HuH-7 (cell line): ENCODE results near the gene LRP1-AS.

ENCODE experiments used
- DNase-seq: peaks from one replicate; pipeline ENCODE4 v3.0.0; 2011; ENCODE audit warnings: low spot score

The LRP1-AS gene

DNA sequence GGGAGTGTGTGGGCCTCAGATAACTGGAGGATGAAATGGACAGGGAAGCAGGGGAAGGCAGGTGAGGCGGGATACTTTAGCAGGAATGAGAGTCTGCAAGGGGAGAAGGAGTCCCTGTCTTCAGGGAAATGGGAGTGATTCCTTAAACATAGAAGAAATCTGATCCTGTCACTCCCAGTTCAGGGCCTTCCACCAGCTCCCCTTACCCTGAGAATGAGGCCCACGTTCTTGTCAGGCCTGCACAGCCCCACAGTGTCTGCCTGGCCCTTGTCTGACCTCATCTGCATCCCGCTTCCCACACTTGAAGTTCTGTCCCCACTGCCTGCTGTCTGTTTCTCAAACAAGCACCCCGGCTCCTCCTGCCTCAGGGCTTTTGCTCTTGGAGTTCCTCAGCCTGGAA, 12.6 kb upstream of the LRP1-AS start:
- DNase-seq: no peak

DNA sequence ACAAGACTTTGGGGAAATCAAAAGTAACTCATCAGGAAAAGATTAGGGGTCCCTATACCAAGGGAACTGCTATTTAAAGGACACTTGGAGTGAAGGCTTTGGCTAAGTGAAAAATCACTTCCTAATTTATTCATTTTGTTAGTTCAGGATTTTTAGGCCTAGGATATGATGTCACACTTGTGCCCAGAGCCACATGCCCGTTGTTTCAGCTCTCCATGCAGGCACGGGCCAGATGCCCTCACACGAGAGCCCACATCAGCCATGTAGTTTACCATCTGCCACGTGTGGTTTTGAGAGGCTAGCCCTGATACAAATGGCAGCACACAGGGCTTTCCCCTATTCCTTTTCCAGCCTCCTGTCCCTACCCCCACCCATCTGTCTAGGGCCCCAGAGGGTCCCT, 11.9 kb upstream of the LRP1-AS start:
- DNase-seq: no peak

DNA sequence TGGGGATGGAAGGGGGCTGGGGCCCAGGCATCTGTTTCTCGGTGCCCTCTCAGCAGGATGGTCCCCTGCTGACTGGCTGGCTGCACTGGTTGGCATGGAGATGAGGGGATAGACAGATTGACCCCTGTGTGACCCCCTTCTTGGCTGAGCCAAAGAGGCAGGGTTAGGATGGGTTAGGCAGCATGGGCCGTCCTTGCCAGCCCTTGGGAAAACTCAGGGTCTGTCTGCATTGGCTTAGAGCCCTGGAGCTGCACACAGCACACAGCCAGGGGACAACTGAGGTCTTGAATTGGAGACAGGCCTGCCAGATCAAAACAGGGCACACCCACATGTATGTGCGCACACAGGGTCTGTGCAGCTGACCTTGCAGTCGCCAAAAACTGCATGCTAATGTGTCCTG, 11.2 kb upstream of the LRP1-AS start:
- no peak for DNase-seq

DNA sequence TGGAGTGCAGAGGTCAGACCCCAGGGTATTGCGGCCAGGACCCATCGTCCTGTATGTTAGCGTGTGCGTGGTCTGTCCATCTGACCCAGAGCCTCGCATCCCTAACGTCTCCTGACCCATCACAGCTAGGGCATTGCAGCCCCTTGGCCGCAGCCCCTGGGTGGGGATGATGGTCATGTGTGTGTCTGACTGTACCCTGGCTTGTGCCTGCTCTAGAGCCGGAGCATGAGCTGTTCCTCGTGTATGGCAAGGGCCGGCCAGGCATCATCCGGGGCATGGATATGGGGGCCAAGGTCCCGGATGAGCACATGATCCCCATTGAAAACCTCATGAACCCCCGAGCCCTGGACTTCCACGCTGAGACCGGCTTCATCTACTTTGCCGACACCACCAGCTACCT, 10.8 kb upstream of the LRP1-AS start:
- no peak for DNase-seq

DNA sequence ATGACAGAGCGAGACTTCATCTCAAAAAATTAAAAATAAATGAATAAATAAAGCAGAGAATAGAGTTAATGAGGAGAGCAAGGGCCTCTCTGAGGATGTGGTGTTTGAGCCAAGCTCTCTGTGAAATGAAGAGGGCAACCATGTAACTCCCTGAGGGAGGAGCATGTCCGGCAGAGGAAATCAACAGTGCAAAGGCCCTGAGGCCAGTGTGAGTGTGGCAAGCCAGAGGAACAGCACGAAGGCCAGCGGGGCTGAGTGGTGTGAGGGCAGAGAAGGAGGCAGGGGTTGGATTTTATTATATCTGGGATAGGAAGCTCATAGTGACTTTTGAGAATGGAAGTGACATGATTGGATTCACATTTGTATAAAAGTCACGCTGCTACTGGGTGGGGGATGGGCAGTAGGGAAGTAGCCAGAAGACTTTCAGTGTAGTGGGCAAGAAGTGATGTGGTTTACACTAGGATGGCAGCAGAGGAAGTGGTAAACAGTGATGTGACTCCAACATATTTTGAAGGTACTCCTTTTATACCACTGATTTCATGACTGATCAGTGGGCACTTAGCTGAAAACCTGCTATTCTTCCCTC, 10.3 kb upstream of the LRP1-AS start:
- DNase-seq: no peak

DNA sequence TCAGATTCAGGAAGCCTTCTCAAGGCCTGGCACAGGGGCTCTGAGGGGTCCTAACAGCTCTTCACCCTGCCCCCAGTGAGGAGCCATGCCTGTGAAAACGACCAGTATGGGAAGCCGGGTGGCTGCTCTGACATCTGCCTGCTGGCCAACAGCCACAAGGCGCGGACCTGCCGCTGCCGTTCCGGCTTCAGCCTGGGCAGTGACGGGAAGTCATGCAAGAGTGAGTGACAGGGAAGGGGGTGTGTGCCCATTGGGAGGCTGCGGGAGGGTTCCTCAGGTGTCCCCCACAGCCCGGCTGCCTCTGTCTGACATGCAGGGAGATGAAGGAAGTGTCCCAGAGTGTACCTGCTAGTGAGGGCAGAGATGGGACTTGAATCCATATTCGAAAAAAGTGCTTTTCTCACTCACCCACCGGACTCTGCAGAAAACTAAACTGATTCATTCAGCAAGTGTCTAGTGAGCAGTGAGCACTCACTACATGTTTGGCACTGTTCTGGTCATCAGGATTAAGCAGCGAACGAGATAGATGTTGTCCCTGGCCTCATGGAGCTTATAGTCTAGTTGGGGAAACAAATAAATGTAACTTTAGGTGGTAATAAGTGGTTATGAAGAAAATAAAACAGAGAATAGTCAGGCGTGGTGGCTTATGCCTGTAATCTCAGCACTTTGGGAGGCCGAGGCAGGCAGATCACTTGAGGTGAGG, 9.4 kb upstream of the LRP1-AS start:
- no peak for DNase-seq

DNA sequence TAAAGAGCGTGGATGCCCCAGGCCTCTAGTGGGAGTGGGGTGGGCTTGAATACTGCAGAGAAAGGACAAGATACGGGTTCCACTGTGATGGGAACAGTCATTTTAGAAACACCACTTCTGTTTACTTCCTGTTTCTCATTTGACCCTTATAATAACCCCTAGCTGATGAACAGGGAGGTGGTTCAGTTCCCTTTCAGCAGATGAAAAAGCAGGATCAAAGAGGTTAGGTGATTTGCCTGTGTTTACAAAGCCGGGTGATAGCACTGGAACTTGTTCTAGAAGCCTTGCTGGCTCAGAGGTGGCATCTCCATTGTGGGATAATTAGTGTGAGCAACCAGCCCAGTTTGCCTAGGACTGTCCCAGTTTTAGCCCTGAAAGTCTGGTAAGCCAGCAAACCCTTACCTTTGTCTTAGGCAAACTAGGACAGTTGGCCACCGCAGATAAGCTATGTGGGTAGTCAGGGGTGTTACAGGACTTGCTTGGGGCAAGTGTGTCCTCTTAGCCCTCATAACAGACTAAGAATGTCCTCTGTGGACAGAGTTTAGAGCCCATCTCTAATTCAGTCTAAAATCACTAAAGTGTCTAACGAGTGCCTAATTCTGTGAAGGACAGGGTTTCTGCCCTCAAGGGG, 7.5 kb upstream of the LRP1-AS start:
- DNase-seq: no peak

DNA sequence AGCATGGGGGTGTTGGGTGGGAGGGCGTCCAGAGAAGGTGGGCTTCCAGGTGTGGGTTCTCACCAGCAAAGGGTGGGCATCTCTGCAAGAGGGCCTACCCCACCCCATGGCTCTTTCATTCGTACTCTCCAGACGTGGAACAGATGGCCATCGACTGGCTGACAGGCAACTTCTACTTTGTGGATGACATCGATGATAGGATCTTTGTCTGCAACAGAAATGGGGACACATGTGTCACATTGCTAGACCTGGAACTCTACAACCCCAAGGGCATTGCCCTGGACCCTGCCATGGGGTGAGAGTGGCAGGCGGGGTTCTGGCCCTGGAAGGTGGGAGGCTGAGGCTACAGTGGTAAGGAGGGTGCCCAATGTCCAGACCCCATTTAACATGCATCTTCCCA, 6.7 kb upstream of the LRP1-AS start:
- no peak for DNase-seq

DNA sequence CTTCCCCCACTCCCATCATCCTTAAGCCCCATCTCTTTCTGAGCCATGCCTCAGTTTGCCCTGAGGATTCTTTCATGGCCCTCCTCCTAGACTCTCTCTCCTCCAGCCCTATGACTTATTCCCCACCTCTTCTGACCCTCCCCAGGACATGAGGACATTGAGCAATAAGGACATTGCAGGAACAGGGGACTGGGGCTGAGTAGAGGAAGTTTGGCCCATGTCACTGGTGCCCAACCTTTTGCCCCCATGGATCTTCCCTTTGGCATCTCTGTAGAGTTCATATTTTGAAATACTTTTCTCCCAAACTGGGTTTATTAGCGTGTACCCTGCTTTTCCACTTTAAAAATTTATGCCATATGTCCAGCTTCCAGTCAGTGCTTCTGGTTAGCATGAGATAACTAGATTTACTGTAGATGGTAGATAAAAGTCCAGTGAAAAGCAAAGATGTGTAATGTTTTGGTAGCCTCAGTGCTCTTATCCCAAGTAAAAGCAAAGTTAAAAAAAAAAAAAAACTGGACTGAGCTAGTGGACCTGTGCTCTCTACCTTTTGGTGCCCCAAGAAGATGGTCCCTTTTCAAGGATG, 6.1 kb upstream of the LRP1-AS start:
- no peak for DNase-seq

DNA sequence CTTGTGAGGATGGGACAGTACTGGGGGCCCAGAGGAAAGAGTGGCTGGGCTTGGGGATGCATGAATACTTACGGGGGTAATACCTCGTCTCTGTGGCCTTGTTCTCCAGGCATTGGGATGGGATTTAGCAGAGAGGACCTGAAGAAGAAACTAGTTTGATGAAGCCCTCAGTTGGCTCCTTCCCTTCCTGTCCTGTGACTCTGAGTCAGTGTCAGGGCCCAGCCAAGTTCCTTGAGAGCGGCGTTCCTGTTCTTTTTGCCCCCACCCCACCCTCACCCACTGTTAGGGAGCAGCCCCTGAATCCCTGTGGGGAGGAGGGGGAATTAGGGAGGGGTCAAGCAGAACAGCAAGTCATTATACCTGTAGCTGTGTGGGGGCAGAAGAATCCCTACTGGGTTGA, 5.2 kb upstream of the LRP1-AS start:
- DNase-seq: no peak

DNA sequence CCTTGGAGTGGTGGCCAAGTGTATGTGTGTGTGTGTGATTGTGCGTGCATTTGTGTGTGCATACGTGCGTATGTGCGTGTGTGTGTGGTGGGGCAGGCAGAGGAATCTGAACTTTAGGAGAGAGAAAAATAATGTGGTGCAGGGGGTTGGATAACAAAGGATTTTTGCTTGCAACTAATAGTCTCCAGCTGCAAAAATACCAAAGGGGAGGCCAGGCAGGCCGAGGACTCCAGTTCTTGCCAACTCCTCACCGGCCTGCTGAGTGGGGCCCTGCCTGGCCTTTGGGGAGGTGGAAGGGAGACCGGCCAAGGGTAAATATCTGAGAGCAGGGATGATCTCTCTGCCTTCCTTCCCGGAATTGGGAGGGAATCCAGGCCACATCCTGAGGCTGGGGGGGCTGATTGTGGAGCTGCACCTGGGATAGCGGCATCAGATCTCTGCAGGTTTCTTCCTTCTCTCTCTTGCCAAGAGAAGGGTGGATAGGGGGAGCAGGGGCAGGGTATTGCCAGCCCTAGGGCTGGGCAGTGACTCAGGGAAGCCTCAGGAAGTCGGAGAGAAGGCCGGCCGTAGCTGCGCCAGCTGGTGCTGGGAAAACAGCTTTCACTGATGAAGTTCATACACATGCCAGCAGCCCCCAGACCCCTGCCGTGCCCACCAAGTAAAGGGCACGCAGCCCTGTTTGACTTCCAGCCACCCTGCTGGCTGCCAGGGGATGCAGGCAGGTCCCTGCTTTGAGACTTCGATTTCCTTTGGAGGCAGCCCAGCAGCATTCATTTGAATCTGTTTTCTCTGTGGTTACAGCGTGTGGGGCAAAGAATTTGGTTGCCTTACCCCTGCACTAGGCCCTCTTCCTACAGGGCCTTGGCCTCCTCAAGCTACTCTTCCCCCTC, 4.6 kb upstream of the LRP1-AS start:
- no peak for DNase-seq

DNA sequence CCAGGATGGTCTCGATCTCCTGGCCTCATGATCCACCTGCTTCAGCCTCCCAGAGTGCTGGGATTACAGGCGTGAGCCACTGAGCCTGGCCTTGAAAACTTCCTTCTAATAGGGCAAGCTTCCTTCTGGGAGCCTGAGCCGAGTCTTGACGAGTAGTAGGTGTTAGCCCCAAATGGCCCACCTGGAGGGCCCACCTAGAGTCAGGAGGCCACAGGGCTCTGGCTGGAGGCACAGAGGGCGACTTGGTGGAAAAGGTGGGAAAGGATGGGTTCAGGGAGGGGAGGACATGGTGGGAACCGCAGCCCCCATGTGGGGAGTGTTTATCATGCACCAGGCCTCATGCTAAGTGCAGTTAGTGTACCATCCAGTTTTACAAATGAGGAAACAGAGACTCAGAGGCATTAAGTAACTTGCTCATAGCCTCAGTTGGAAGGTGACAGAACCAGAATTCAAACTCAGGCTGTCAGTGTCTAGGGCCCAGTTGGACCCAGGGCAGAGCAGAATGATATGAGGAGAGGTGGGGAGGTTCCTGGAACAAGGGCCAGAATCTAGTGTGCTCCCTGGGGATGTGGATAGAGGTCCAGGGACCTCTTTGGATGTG, 3.1 kb upstream of the LRP1-AS start:
- no peak for DNase-seq

DNA sequence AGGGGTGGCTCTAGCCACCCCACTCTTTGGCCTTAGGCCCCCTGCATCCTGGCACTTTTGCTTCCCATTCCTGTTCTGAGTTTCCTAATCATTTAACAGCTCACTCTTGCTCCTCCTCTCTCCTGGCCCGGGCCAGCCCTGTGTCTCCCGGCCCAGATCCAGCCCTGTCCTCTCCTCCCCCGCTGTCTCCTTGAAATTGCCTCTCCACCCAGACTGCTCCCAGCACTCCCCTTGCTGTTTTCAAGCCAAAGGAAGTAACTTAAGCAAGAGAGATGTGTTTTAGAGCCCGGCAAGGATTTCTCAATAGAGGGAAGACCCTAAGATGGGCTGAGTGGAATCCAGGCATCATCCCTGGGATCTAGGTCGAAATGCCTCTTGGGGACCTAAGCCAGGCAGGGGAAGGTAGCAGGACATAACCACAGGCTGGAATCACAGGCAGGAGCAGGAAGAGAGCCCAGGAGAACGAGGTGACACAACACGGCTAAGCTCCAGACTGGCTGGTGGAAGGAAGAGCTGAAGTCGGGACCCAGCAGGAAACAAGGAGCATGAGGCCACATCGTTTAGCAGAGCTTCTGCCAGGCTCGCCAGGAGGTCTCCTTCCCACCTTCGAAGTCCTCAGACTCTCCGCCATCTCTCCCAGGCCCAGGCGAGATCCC, 2.0 kb upstream of the LRP1-AS start:
- no peak for DNase-seq

DNA sequence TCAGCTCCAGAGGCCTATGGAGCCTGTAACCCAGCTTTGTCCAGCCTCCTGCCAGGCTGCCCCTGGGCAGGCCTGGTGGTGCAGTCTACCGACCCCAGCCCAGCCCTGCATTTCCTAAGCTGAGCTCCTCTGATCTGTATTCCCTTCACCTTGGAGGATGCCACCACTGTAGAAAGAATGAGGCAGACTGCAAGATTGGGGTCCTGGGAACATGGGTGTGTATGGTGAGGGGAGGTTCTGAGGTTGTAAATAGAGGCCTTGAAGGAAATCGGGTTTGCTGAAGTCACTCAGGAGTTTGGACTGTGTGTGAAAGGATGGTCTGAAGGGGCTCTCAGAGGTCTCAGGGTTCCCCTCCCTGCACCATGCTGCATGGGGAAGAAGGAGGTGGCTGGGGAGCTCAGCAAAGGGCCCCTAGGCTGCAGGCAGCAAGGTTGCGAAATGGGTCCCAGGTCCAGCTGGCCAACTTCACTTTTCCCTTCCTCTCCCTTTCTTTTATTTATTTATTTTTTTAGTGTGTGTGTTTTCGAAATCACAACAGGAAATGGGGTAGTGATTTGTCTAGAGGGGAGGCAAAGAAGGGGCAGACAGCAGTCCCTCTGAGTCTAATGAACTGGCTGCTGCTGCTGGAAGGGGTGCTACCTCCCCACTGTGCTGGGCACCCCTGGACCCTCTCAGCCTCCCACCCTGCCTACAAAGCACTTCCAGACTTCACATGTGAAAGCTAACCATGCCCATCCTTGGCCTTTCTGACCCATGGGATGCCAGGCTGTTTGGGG, 1.2 kb upstream of the LRP1-AS start:
- DNase-seq: peak; percentile 46

DNA sequence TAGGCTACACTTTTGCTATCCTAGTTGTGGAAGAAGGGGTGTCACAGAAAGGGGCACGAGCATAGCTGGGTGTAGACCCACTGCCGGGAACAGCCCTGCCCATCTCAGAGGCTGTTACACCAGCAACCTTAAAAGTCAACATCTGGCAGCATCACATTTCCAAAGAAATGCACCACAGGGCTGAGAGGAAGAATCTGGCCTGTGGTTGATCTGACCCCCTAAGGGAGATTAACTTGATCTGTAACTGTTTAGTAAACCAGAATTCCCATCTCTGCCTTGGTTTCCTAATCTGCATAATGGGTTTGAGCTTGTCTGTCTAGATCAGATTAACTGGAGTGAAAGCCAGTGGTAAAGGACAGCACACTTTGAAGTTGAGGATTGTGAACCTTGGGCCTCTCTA, 1.3 kb downstream of the LRP1-AS start:
- DNase-seq: no peak

DNA sequence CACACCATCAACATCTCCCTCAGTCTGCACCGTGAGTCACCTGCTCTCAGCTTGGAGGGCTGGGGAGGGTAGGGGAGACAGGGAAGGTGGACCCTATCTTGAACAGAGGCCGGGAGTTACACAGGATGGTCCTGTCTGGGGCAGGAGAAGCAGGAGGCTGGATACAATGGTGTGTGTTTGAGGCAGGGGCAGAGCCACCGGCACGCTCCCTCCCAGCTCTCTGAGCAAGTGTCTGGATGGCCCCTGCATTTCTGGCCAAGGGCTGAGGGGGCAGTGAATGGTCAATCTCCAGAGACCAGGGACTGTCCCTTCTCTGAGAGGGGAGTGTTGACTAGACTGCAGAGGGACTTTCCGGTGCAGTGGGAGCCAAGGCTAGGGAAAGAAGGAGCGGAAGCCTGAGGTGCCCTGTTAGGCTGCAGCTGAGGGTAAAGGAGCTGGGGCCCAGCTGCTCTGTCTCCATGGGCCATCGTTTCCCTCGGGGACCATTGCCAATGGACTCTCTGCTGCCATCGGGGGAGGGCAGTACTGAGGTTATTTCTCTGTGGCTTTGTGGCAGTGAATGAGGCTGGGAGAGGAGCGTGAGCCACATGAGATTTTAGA, 1.9 kb downstream of the LRP1-AS start:
- no peak for DNase-seq

DNA sequence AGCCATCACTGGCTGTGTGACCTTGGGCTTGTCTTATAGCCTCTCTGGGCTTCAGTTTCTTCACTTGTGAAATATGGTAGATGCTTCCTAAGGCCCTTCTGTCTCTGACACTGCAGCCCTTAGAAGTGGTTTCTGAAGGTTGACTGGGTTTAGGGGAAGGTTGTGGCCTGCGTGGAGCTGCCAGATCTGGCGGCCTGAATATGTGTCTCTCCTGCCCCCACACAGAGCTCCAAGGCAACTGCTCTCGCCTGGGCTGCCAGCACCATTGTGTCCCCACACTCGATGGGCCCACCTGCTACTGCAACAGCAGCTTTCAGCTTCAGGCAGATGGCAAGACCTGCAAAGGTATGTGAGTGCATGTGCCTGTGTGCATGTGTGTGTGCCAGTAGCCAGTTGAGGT, 4.0 kb downstream of the LRP1-AS start:
- no peak for DNase-seq

DNA sequence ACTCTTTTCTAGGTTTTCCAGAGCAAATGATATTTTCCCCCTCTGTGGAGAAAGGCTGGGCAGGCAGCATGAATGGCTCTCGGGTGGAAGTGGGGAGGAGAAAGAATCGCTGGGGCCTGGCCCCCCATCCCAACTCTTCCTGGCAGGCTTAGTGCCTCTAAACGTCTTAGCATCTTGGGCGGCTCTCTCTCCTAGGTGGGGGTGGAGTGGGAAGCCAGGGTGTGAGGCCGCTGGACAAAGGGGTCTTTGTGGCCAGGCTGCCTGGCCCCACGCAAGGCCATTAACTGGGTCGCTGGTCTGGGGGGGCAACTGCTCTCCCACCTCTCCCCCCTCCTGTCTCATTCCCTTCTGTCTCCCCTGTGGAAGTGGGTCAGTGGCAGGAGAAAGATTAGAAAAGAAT, 4.7 kb downstream of the LRP1-AS start:
- no peak for DNase-seq

DNA sequence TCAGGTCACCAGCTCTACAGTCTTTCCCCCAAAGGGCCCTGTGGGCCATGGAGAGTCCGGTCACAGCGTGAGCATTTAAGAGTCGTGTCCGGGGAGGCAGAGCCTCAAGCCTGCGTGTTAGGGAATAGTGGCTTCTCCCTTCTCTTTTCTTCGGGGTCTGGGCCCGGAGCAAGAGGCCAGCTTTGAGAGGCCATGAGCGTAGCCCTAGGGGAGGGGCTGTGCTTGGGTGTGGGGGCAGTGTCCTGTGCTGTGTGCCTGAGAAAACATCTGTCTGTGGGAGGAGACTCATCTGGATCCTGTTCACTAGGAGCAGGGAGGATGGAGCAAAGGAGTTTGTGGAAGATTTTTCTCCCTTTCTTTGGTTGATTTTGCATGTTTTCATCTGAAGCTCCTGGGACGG, 5.3 kb downstream of the LRP1-AS start:
- DNase-seq: no peak

DNA sequence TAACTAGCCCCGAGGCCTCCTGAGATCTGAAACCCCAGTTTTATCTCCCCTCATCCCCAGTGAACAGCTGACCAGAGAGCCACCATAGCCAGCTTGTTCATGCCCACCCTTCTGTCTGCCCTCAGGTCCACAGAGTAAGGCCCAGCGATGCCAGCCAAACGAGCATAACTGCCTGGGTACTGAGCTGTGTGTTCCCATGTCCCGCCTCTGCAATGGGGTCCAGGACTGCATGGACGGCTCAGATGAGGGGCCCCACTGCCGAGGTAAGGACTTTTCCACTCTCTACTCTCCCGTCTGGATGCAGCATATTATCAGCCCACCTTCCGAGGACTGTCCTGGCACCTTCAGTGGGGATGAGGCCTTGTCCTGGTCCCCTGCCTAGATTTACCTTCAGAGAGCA, 6.2 kb downstream of the LRP1-AS start:
- DNase-seq: no peak
